HG03196 (cell line): ENCODE data around the gene PRKAR1B.
"Not testable (repeated sequence)": the region's sequence is repeated elsewhere in the genome, so short reads cannot be mapped to it uniquely, and the experiment has no call there.

Experiments used
- ATAC-seq: cut with Tn5 transposase; IDR thresholded peaks from one replicate; pipeline ENCODE4 v1.9.1; 2021; ENCODE audit not compliant: unreplicated experiment

PRKAR1B gene

GRCh38 chr7:757741-758163 is 30.7 kb upstream of the PRKAR1B start:
- no peak for ATAC-seq

DNA sequence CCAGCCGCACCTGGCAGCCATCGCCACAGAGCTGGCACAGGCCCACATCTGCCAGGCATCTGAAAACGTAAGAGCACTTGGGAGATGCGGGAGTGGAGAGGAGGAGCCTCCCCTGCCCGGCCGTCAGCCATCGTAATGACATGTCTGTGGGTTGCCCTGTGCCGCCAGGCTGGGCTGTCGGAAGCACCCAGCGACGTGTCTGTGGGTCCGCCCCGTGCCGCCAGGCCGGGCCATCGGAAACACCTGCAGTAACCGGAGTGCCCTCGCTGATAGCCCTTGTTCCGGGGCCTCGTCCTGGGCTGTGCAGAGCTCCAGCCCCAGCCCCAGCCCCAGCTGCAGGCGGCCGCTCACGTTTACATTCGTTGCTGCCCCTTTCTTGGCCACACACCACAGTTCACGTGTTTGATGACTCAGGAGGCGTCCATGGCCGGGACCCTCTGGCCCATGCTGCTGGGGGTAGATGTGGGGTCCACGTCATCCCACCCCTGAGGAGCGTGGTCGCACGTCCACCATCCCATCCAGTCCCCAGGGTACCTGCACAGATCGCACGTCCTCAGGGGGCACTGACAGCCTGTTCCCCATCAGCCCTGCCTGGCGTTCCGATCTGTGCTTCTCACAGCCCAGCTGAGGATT is 30.0 kb upstream of the PRKAR1B start:
- no peak for ATAC-seq

DNA sequence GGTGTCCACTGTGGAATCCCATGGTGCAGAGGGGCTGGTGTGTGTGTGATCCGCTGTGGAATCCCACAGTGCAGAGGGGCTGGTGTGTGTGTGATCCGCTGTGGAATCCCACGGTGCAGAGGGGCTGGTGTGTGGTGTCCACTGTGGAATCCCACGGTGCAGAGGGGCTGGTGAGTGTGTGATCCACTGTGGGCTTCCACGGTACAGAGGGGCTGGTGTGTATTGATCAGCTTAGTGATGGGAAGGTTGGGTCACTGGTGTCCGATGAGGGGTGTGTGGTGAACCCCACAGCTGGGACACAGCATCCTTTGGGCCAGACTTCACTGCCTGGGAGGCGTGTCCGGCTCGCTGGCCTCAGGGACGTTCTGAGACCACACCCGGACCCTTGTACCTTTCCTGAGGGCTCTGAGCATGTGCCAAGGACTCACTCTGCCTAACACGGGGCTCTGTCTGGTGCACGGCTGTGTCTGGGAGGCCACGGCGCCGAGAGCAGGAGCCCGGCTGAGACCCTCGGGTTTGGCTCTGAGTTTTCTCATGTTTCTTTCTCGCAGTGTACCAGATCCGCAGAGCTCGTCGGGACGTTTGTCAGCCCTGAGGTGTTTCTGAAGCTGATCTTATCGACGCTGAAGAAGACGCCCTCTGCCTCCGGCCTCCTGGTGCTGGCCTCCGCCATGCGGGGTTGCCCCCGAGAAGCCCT is 29.3 kb upstream of the PRKAR1B start:
- no peak for ATAC-seq

GRCh38 chr7:755413-755805 is 28.3 kb upstream of the PRKAR1B start:
- ATAC-seq = no peak

- ATAC-seq = no peak
Measured at GRCh38 chr7:754531-755412, 27.7 kb upstream of the PRKAR1B start.

DNA sequence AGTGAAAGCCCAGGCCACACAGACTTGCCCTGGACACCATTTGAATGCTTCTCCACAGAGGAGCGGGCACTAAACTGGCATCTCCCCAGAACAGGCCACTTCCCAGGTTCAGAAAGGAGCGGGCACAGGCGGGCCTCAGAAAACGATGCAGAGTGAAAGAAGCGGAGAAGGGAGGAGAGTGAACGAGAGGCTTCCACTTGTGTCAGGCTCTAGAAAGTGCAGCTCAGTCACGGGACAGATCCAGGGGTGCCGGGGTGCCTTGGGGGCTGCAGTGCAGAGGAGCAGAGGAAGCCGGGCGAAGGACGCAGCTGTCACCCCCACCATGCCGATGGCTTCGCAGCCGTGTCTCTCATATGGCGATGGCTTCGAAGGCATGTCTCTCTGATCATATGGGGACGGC is 26.1 kb upstream of the PRKAR1B start:
- ATAC-seq = no peak

DNA sequence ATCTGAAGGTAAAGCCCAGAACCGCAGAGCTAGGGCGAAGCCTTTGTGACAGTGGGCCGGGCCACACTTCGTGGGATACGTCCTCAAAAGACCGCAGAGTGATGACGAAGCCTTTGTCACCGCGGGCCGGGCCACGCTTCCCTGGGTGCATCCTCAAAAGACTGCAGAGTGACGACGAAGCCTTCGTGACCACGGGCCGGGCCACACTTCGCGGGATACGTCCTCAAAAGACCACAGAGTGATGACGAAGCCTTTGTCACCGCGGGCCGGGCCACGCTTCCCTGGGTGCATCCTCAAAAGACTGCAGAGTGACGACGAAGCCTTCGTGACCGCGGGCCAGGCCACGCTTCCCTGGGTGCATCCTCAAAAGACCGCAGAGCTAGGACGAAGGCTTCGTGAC is 25.2 kb upstream of the PRKAR1B start:
- not testable (repeated sequence) for ATAC-seq

- no peak for ATAC-seq
Measured at GRCh38 chr7:751826-752225, 24.7 kb upstream of the PRKAR1B start.

DNA sequence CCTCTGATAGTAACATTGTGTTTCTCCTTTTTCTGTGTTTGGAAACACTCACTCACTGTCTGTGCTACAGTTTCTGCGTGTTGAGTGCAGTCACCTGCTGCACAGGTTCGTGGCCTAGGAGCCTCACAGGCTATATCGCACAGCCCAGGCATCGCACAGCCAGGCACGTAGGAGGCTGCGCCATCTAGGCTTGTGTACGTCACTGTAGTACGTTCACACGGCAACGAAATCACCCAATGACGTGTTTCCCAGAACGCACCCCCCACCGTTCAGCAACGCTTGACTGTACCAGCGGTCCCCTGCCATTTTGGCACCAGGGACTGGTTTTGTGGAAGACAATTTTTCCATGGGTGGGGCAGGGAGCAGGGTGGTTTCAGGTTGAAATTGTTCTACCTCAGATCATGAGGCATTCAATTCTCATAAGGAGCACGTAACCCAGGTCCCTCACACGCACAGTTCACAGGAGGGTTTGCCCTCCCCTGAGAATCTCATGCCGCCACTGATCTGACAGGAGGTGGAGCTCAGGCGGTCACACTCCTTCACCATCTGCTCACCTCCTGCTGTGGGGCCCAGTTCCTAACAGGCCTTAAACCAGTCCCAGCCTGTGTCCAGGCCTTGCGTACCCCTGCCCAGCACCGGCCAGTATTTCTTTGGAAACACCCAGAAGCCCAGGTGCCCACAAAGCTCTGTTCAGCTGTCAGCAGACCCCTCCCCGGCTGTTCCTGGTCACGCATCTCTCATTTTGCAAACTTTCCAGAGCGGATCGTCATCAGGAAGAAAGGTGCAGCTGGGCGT is 23.2 kb upstream of the PRKAR1B start:
- no peak for ATAC-seq

GRCh38 chr7:749140-749551 is 22.1 kb upstream of the PRKAR1B start:
- ATAC-seq = no peak

GRCh38 chr7:748446-748845 is 21.4 kb upstream of the PRKAR1B start:
- no peak for ATAC-seq

DNA sequence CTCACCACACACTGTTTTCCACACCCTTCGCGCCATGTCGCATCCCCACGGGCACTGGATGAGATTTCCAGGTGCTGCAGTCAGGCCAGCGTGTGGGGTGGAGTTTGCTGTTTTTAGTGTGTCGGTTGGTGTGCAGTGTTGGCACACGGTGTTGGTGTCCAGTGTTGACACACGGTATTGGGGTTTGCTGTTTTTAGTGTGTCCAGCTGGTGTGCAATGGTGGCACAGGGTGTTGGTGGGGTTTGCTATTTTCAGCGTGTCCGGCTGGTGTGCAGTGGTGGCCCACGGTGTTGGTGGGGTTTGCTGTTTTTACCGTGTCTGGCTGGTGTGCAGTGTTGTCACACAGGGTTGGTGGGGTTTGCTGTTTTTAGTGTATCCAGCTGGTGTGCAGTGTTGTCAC is 20.1 kb upstream of the PRKAR1B start:
- ATAC-seq = no peak

DNA sequence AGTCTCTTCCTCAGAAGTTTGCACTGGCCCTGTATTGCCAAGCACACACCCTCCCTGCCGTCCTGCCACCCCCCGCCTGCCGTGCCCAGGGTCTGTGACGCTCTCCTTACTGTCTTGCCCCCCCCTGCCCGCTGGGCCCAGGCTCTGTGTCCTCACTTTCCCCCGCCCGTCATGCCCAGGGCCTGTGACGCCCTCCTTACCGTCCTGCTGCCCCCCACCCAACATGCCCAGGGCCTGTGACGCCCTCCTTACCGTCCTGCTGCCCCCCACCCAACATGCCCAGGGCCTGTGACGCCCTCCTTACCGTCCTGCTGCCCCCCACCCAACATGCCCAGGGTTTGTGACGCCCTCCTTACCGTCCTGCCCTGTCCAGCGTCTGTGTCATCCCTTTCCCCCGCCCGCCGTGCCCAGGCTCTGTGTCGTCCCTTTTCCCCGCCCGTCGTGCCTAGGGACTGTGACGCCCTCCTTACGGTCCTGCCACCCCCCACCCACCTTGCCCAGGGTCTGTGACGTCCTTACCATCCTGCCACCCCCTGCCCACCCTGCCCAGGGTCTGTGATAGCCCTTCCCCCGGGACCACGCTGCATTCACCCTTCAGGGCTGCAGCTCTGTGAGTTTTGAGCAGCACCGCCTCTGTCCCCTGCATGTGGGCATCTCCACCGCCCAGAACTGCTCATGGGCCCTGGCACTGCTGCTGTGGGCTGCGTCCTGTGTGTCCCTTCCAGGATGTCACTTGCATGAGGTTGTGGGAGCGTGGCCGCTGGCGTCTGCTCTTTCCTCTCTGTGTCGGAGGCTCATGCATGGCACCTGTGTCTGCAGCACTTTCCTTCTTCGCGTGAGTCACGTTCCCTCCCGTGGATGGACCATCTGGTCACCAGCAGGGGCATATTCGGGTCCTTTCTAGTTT is 19.3 kb upstream of the PRKAR1B start:
- no peak for ATAC-seq

DNA sequence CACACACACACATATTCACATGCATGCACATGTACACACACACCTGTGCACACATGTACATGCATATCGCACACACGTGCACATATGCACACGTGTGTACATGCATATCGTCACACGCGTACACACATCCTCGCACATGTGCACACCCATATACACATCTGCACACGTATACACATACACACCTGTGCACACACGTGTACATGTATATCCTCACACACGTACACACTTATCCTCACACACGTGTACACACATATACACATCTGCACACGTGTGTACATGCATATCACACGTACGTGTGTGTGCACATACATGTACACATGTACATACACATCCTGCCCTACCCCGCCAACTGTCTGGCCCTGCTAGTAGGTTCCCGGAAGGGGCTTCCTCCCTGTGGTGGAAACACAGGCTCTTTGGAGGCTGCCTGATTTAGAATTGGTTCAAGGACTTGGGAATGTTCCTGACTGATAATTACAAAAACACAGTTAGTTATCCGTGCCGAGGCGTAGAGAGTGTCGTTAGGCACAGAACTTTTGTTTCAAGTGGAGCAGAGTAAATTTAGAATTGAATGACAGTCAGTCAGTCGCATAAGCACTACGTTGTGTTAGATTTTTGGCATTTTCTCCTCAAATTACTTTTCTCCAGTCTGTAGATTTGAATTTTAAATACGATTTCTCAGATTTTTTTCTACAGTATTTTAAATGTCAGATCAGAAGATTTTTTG is 18.5 kb upstream of the PRKAR1B start:
- ATAC-seq = no peak

- no peak for ATAC-seq
Measured at GRCh38 chr7:744854-745430, 17.9 kb upstream of the PRKAR1B start.

GRCh38 chr7:744128-744520 is 17.0 kb upstream of the PRKAR1B start:
- not testable (repeated sequence) for ATAC-seq

DNA sequence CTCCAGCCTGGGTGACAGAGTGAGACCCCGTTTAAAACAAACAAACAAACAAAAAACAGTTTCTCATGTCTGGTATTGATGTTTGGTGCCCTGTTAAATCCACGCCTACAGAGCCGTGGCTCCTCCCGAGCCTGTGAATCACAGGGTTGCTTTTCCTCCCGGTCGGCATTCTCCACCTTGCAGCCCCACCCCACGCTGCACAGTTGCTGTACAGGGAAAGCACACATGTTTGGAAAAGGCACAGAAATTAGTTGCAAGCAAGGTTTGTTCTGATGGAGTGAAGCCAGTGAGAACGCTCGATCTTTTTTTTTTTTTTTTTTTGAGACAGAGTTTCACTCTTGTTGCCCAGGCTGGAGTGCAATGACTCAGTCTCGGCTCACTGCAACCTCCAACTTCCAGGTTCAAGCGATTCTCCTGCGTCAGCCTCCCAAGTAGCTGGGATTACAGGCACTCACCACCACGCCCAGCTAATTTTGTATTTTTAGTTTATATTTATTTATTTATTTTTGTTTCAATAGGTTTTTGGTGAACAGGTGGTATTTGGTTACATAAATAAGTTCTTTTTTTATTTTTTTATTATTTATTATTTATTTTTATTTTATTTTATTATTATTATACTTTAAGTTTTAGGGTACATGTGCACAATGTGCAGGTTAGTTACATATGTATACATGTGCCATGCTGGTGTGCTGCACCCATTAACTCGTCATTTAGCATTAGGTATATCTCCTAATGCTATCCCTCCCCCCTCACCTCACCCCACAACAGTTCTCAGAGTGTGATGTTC is 16.5 kb upstream of the PRKAR1B start:
- ATAC-seq = not testable (repeated sequence)

DNA sequence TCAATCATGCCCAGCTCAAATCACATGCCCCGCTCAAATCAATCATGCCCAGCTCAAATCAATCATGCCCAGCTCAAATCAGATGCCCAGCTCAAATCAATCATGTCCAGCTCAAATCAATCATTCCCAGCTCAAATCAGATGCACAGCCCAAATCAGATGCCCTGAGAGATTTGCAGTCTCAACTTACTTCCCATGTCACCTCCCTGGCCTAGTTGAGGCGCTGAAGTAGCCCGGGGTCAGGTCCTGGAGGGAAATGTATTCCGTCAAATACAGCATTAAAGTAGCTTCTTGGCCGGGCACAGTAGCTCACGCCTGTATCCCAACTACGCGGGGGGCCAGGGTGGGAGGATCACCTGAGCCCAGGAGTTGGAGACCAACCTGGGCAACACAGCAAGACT is 15.7 kb upstream of the PRKAR1B start:
- no peak for ATAC-seq
